Epithelial cell of proximal tubule (primary cell): ENCODE results near the gene HAPSTR1. TPM values are rescaled to one million over a fixed set of nuclear protein-coding genes. Genes with fewer than 3 reads are reported as not detected.

Source experiments
- DNase-seq: peaks from one replicate; pipeline ENCODE4 v3.0.0-alpha.2; 2011; ENCODE audit warnings: low read depth
- H3K4me3 ChIP-seq: 2 replicates; pipeline ENCODE4 v1.5.1; 2011; ENCODE audit warnings: low read depth, mild to moderate bottlenecking, low read length
- total RNA-seq: library from RNA; depleted of rRNA; stranded (reverse); fragments of >200 nt; gene quantifications from 2 replicates; pipeline ENCODE4 v1.2.3, GENCODE V29; 2015
- TF ChIP-seq, protein P1 (sequence below): conservative IDR thresholded peaks from 2 replicates; pipeline ENCODE4 v1.5.1; 2012; ENCODE audit warnings: low read depth, mild to moderate bottlenecking, low read length

Gene HAPSTR1
- total RNA-seq, 1 donor from 2014 or later, result 39.3 TPM

DNA sequence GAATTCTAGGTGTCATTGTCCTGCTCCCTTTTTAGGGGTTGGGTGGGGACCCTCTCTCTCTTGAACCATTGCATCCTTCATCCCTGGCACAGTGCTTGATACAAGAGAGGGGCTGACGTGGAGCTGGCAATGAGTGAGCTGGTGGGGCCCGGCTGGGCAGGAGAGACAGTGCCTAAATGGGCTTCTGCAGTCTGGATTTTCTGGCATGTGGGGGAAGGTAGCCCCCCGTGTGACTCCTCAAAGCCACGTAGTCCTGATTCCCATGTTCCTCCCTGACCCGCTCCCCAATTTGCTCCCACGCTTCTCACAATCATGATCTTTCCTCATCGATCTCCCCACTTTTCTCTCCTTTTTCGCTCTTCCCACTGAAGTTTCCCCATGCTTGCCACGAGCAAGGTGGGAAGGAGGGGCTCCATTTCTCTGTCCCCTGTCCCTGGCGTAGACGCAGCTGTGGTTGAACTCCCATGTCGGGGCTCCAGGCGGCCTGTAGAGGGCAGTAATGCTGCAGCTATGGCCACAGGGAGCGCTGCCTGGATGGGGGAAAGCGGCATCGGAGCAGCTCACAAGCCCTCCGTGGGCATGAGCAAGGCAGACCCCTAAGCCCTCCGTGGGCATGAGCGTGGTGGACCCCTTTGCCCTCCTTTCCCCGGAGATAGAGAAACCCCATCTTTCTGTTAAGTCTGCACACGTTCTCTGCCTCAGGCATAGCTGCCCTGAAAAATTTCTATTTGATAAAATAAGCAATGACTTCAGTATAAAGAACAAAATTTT, 47.5 kb downstream of the HAPSTR1 start:
- peak overlapping the region; percentile 28 for H3K4me3 ChIP-seq
- TF ChIP-seq, protein P1, sequence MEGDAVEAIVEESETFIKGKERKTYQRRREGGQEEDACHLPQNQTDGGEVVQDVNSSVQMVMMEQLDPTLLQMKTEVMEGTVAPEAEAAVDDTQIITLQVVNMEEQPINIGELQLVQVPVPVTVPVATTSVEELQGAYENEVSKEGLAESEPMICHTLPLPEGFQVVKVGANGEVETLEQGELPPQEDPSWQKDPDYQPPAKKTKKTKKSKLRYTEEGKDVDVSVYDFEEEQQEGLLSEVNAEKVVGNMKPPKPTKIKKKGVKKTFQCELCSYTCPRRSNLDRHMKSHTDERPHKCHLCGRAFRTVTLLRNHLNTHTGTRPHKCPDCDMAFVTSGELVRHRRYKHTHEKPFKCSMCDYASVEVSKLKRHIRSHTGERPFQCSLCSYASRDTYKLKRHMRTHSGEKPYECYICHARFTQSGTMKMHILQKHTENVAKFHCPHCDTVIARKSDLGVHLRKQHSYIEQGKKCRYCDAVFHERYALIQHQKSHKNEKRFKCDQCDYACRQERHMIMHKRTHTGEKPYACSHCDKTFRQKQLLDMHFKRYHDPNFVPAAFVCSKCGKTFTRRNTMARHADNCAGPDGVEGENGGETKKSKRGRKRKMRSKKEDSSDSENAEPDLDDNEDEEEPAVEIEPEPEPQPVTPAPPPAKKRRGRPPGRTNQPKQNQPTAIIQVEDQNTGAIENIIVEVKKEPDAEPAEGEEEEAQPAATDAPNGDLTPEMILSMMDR, result peak; percentile 97
- DNase-seq, result no peak

DNA sequence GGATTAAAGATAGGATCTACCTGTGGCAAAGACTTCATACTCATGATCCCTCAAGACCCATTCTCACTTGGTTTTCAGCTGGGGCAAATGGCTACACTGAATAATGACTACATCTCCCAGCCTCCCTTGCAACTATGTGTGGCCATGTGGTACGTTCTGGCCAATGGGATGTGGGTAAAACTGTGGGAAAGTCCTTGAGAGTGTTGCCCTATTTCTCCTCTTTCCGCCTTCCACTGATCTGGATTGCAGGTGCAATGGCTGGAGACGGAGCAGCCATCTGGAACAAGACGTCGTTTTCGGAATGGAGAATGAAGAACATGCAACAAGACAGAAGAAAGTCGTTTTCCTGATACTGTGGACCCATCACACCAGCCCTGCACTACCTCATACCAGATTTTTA, 48.5 kb downstream of the HAPSTR1 start:
- no peak for DNase-seq
- TF ChIP-seq, protein P1, result no peak
- H3K4me3 ChIP-seq, result no peak overlapping the region

Other genes with a start within 250 kb of the HAPSTR1 start
- gene CARHSP1, start 222.6 kb upstream of the HAPSTR1 start, total RNA-seq, result 209 and 237 TPM in 2 replicates
- not detected in 2 replicates for gene LITAFD, start 209.3 kb upstream of the HAPSTR1 start, total RNA-seq
- gene USP7, start 127.7 kb upstream of the HAPSTR1 start, total RNA-seq, result 58.6 and 91.4 TPM in 2 replicates